GM21825 (cell line): ENCODE results near the gene TPTE.
"Not testable (repeated sequence)": the region's sequence is repeated elsewhere in the genome, so short reads cannot be mapped to it uniquely, and the experiment has no call there.

Source experiments
- ATAC-seq: cut with Tn5 transposase; IDR thresholded peaks from one replicate; pipeline ENCODE4 v1.9.1; 2021; ENCODE audit warnings: mild to moderate bottlenecking, moderate library complexity; ENCODE audit not compliant: unreplicated experiment

TPTE gene

DNA sequence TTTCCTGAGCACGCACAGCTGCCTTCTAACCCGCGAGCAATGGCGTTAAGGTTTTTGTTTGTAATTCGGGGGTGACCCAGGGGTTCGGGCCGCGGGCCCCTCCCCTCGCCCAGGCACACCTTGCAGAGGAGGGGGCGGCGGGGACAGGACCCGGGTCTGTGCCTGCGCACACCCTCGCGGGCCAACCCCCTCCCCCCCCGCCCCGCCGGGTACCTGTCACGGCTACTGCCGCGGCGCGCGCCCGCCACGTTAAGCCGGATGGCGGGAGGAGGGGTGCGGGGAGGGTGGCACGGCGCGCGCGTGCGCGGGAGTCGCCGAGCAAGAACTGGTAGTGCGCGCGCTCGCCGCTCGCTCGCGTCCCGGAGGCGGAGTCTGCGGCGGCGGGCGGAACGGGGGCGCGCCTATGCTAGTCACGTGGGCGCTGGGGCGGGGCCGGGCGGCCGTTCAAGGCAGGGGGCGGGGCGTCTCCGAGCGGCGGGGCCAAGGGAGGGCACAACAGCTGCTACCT, at the start of gene TPTE:
TPTE (plus strand) TSS at position 493 of the 508 bp plus-strand sequence. CDS start 17,141 bp downstream, outside the sequence.
- no peak for ATAC-seq

DNA sequence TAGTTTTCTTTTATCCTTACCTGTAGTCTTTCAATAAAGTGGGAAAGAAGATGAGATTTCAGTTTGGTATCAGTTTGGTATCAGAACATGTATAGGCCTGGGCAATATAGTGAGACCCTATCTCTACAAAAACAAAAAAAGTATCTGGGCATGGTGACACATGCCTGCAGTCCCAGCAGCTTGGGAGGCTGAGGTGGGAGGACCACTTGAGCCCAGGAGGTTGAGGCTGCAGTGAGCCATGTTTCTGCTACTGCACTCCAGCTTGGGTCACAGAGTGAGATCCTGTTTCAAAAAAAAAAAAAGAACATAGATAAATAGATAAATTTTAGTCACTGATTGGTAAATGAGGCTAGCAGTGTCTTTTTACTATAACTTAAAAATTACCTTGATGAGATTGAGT, 49.4 kb upstream of the TPTE start:
- not testable (repeated sequence) for ATAC-seq

DNA sequence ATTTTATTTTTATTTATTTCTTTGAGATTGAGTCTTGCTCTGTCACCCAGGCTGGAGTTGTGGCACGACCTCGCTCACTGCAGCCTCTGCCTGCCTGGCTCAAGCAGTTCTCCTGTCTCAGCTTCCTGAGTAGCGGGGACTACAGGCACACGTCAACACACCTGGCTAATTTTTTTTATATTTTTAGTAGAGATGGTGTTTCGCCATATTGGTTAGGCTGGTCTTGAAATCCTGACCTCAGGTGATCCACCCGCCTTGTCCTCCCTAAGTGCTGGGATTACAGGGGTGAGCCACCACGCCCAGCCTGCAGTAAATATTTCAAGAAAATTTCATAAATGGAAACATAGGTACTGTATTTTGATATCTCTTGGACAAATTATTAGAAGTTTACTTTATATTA, 43.6 kb upstream of the TPTE start:
- not testable (repeated sequence) for ATAC-seq

DNA sequence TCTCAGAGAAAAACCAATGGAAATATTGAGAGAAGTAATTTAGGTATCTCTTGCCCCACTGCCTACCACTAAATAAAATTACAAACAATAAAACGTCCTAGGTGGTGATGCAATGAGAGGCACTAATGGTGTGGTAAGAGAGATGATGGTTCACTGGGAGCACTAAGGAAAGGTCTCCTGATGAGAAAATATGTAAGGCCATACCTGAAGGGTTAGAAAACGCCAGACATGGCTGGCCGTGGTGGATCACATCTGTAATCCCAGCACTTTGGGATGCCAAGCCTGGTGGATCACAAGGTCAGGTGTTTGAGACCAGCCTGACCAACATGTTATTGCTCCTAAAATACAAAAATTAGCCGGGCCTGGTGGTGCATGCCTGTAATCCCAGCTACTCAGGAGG, 41.5 kb upstream of the TPTE start:
- not testable (repeated sequence) for ATAC-seq

DNA sequence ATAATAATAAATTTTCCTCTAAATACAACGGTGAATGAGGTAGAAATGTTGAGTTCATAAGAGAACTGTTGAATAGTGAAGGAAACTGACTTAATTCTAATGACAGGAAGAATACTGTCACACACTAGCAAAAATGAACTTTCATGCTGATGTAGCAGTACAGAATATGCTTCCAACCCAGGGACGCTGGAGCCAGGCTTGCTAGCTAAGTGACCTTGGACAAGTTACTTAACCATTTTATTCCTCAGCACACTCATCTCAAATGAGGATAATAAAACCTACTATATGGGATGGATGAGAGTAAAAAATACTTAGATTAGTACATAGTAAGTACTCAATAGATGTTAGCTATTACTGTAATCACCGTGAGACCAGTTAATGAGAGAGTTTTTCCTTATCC, 36.5 kb upstream of the TPTE start:
- not testable (repeated sequence) for ATAC-seq

DNA sequence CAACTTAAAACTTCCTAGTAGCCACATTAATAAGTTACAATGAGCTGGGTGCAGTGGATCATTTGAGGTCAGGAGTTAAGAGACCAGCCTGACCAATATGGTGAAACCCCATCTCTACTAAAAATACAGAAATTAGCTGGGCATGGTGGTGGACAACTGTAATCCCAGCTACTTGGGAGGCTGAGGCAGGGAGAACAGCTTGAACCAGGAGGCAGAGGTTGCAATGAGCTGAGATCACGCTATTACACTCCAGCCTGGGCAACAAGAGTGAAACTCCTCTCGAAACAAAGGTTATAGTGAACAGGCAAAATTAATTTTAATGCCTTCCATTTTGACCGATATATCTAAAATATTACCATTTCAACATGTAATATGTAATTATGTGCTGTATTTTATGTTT, 30.9 kb upstream of the TPTE start:
- ATAC-seq: not testable (repeated sequence)

DNA sequence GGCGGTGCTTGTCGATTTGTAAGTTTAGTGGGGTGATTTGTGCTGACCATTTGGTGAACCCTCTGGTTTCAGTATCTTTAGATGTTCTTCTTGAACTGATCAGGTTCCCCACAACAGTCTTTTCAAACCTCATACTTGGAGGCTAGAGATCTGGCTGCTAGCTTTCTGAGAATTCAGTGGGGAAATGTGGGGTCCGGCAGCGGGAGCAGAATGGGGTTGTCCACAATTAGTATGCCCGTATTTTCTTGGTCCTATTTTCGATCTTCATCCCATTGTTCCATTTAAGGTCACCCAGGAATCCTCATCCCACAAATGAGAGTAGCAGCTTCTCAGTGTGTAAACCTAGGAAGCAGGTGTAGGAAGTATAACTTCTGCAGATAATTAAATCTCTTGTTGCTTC, 10.3 kb upstream of the TPTE start:
- ATAC-seq: no peak

DNA sequence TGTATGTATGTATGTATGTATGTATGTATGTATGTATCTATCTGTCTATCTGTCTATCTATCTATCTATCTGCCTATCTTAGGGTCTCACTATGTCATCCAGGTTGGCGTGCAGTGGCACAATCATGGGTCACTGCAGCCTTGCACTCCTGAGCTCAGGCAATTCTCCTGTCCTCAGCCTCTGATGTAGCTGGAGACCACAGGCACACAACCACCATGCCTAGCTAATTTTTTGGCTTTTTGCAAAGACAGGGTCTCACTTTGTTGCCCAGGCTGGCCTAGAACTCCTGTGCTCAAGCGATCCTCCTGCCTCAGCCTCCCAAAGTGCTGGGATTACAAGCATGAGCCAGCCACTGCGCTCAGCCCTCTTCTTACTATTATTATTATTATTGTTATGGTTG, 4.5 kb upstream of the TPTE start:
- ATAC-seq: not testable (repeated sequence)

DNA sequence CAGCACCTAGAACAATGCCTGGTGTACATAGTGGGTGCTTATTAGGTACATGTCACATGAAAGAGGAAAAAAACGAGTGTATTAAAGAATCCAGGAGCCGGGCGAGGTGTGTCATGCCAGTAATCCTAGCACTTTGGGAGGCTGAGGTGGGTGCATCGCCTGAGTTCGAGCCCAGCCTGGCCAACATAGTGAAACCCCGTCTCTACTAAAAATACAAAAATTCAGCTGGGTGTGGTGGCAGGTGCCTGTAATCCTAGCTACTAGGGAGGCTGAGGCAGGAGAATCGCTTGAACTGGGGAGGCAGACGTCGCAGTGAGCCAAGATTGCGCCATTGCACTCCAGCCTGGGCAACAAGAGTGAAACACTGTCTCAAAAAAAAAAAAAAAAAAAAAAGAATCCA, 3.5 kb upstream of the TPTE start:
- not testable (repeated sequence) for ATAC-seq

DNA sequence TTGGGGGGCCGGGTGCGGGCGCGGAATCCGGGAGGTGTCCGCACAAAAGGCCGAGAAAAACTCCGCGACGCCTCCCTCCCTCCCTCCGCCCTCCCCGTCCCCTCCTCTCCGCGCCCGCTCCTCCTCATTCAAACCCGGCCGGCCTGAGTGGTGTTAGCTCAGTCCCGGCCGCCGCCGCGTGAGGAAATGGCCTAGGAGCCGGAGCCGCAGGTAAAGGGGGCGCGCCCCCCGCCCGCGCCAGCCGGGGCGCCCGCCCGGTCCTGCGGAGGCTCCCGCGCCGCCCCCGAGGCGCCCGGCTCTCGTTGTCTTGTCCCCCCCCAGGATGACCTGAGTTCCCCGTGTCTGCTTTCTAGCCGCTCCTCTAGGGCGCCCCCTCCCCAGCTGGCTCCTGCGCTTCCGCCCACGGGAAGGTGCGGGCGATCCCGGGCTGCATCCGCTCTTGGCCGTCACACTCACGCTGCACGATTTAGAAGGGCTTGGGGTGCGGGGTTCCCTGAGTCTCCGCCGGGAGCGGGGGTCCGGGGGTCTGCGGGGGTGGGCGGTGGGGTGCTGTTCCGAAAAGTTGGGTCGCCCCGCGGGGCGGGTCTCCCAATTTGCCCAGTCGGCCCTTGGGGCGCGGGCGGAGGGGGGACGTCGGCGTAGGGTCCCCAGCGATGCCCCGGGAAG, 585 bp downstream of the TPTE start:
- not testable (repeated sequence) for ATAC-seq

DNA sequence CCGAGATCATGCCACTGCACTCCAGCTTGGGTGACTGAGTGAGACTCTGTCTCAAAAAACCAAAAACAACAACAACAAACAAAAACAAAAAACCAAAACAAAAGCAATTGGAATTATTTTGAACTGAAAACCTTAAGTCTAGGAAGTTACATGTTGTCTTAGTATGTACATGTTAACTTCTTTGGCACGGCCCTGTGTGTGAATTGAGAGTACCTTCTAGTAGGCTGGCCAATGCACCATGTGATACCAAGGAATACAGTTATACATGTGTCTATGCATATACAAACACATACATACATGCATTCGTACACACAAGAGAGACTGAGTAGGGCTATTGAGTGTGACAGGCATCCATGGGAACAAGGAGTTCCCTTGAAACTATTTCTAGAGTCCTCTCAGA, 18.6 kb downstream of the TPTE start:
- ATAC-seq: no peak

DNA sequence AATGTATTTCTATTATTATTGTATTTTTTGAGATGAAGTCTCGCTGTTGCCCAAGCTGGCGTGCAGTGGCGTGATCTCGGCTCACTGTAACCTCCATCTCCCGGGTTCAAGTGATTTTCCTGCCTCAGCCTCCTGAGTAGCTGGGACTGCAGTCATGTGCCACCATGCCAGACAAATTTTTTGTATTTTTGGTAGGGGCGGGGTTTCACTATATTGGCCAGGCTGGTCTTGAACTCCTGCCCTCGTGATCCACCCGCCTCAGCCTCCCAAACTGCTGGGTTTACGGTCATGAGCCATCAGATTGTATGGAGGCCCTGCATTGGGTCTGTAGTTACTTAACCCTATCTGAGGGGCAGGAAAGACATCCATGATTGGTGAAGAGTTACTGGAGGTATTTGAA, 23.0 kb downstream of the TPTE start:
- not testable (repeated sequence) for ATAC-seq

DNA sequence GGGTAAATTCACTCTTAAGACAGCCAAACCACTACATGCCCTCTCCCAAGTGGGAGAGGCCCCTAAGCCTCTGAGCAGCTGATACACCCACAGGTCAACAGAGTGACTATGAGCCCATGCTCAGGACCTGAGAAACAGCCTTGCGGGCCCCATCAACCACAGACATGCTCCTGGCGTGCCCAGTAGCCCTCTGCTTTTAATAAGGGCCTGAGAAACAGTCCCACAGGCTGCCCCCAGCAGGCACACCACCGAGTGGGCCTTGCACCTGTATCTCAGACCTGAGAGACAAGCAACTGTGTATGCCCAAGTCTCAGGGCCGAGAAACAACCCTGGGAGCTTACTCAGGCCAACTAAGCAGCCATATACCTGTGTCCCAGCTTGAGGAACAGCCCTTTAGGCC, 26.5 kb downstream of the TPTE start:
- not testable (repeated sequence) for ATAC-seq

DNA sequence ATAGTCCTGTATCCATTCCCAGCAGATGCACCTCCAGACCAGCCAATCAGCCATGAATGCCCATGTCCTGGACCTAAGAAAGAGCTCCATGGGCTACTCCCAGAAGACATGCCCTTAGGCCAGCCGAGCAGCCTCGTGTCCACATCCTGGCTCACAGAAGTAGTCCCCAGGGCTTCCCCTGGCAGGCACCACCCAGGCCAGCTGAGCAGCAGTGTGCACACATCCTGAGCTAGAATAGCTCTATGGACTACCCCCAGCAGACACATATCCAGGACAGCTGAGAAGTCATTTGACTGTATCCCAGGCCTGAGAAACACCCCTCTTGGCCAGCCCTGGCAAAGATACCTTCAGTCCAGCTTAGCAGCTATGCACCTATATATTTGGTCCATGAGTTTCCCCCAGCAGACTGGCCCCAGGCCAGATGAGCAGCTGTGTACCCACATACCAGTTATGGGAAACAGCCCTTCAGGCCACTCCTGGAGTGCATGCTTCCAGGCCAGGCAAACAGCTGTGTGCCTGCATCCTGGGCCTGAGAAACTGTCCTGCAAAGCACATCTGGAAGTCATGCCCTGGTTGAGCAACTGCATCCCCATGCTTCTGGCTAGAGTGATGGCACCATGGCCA, 27.1 kb downstream of the TPTE start:
- ATAC-seq: not testable (repeated sequence)

DNA sequence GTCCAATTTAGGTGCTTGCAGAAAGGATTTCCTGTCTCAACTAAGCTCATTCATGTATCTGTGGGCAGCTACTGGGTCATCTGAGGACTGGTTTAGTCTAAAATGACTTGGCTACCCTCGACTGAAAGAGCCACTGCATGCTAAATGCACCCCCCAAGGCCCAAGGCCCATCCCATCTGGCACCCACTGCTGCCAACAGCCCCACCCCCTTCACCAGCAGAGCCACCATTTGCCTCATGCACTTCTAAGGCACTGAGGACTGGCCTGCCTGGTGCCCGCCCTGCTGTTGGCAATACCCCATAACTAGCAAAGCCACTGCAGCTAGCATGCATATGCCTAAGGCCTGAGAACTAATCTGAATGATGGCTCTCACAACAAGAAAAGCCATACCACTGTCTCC, 49.4 kb downstream of the TPTE start:
- ATAC-seq: not testable (repeated sequence)

DNA sequence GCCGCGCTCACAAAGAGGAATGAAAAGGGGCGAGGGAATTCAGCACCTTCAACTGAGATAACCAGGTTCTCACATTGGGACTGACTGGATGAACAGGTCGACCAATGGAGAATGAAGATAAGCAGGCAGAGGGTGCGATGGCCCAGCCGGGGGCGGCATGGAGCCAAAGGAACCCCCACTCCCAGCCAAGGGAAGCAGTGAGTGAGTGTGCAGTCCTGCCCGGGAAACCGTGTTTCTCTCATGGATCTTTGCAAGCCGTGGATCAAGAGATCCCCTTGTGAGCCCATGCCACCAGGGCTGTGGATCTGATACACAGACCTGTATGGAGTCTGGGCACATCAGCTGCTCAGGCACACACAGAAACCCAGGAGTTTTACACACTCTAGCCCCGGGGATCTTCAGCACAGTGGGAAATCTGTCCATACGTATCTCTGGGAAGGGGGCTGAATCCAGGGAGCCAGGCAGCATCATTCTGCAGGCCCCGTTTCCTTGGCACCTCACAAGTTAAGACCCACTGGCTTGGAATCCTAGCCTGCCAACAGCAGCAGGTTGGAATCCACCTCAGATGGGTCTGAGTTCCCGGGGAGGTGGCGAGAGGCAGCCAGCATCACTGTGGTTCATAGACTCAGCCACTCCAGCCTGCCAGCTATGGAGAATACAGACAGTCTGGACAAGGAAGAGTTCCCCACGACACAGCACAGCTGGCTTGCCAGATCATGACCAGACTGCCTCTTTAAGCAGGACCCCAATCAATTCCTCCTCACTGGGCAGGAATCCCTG, 53.3 kb downstream of the TPTE start:
- ATAC-seq: not testable (repeated sequence)

DNA sequence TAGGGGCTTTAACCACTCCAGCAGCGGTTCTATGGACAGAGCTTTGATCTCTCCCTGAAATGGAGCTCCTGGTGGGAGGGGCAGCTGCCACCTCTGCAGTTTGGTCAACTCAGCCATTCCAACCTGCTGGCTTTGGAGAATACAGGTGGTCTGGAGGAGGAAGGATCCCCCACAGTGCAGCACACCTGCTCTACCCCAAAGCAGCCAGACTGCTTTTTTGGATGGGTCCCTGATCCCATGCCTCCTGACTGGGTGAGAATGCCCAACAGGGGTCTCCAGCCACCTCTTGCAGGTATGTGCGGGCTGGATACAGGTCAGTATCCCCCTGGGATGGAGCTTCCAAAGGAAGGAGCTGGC, 53.9 kb downstream of the TPTE start:
- no peak for ATAC-seq

DNA sequence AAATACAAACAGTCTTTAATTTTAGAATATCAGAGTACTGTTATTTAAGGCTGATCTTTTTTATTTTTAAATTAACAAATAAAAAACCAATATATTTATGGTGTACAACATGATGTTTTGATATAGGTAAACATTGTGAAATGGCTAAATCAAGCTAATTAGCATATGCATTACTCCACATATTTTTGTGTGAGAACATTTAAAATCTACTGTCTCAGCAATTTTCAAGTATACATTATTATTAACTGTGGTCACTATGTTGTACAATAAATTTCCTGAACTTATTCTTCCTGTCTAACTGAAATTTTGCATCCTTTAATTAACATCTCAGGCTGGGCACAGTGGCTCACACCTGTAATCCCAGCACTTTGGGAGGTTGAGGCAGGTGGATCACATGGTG, 57.5 kb downstream of the TPTE start:
- ATAC-seq: not testable (repeated sequence)

DNA sequence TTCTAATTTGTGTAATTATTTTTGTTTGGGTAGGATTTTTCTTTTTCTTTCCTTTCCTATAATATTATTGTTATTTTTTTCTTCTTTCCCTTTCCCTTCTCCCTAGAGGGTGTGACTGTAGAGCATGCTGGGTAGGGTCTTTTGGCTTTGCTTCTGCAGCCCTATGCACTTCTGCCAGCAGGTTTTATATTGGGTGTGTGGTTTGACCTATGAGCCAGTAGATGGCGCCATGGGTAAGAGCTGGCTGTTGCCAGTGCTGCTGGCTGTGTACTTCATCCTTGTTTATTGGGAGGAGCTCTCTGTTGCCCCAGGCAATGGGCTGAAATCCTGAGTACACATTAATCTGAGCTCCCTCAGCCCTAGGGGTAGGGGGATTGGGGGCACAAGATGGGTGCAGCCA, 67.7 kb downstream of the TPTE start:
- ATAC-seq: not testable (repeated sequence)

DNA sequence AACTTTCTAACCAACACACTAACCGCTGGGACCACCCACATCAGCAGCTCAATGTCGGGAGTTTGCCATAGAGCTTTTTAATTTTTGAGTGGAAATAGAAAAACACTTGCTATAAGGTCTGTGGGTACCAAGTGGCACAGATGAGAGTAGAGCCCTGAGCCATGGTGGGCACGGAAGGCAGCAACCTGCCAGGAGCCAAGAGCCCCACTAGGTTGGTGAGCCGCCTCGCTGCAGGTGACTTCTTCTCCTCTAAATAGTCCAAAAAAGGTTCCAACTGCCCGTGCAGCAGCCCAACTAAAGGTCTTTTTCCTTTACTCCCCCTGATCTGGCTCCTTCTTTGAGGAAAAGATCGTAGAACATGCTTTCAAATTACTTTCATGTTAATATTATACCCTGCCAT, 85.7 kb downstream of the TPTE start:
- not testable (repeated sequence) for ATAC-seq

DNA sequence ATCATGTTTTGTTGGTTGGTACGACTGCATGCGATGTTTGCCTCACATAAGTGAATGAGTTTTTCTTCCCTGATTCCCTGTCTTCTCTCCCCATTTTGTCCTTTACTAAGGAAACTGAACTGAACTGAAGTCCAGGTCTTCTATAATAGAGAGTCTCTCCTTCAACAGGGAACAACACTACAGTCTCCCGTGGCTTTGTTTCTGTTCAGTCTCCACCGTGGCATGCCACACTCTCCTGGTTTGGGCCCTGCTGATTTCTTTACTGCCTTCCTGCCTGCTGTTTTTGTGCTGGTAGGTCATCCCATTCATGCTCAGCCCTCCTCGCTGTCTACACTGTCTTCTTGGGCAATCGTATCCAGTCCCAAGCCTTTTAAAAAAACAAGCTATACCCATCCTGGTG, 92.9 kb downstream of the TPTE start:
- ATAC-seq: not testable (repeated sequence)

DNA sequence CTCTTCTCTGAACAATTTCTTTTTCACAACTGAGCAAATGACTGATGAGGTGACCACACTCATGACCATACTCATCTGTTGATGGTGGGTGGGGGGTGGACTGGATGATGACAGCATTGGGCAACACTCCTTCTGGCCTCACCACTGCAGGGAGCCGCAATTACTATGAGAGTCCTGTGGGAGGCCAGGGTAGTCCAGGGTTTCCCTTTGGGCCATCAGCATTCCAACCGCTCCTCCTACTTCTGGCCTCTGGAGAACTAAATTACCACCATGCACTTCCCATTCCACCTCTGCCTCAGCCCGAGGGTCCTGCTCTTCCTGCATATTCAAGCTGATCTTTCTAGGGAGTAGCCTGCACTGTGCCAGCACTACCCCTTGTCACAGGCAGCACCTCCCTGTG, 94.7 kb downstream of the TPTE start:
- not testable (repeated sequence) for ATAC-seq
